Effector memory CD4-positive, alpha-beta T cell (primary cell): Measurements from ENCODE around the gene HOXC6.
"Not testable (repeated sequence)": the region's sequence is repeated elsewhere in the genome, so short reads cannot be mapped to it uniquely, and the experiment has no call there.

Experiments used
- DNase-seq, 3 donors: peaks; one replicate each; pipeline ENCODE4 v3.0.0-alpha.2; 2020
- H3K27ac ChIP-seq: 2 replicates; pipeline ENCODE4 v1.7.0; 2013; ENCODE audit warnings: mild to moderate bottlenecking, low read length, moderate library complexity; ENCODE audit not compliant: insufficient read depth, poor library complexity, severe bottlenecking
- H3K27me3 ChIP-seq: replicated peaks from 2 replicates; pipeline ENCODE4 v1.7.0; 2013; ENCODE audit warnings: mild to moderate bottlenecking, low read length; ENCODE audit not compliant: insufficient read depth, control insufficient read depth, poor library complexity, severe bottlenecking
- H3K36me3 ChIP-seq: 2 replicates; pipeline ENCODE4 v1.7.0; 2013; ENCODE audit warnings: mild to moderate bottlenecking, low read length, moderate library complexity; ENCODE audit not compliant: control insufficient read depth, insufficient read depth
- H3K4me1 ChIP-seq: 2 replicates; pipeline ENCODE4 v1.7.0; 2013; ENCODE audit warnings: low read length, mild to moderate bottlenecking; ENCODE audit not compliant: control insufficient read depth, insufficient read depth, poor library complexity, severe bottlenecking
- H3K4me3 ChIP-seq: 2 replicates; pipeline ENCODE4 v1.7.0; 2013; ENCODE audit warnings: low read length, low read depth, mild to moderate bottlenecking; ENCODE audit not compliant: insufficient read depth, poor library complexity, severe bottlenecking
- H3K9me3 ChIP-seq: 2 replicates; pipeline ENCODE4 v1.7.0; 2013; ENCODE audit warnings: mild to moderate bottlenecking, low read length, moderate library complexity; ENCODE audit not compliant: control insufficient read depth

Gene HOXC6

GRCh38 chr12:54060174-54060974 is 32.1 kb downstream of the HOXC6 start:
- H3K36me3 ChIP-seq: no peaks in the 10 kb centered on the region

GRCh38 chr12:54060975-54061778 is 32.9 kb downstream of the HOXC6 start:
- Histone ChIP-seq H3K36me3 (no peaks in the 10 kb centered on the region), H3K27ac (no peak overlapping the region), H3K9me3 (no peaks in the 10 kb centered on the region), H3K4me3 (no peak overlapping the region), H3K4me1 (no peaks in the 10 kb centered on the region), H3K27me3 (peaks cover 26% of the 10 kb centered on the region)
- no peak for DNase-seq

More at GRCh38 chr12:54060174-54060974, 32.1 kb downstream of the HOXC6 start:
- no peak for DNase-seq
- H3K9me3 ChIP-seq: no peaks in the 10 kb centered on the region
- H3K27me3 ChIP-seq: peaks cover 25% of the 10 kb centered on the region
- no peak overlapping the region for H3K4me3 ChIP-seq
- H3K27ac ChIP-seq: no peak overlapping the region
- H3K4me1 ChIP-seq: no peaks in the 10 kb centered on the region

GRCh38 chr12:54065677-54066076 is 37.4 kb downstream of the HOXC6 start:
- Histone ChIP-seq H3K9me3 (no peaks in the 10 kb centered on the region), H3K27me3 (peaks cover 12% of the 10 kb centered on the region), H3K4me1 (no peaks in the 10 kb centered on the region), H3K36me3 (no peaks in the 10 kb centered on the region), H3K4me3 (no peak overlapping the region), H3K27ac (no peak overlapping the region)
- DNase-seq: no peak

DNA sequence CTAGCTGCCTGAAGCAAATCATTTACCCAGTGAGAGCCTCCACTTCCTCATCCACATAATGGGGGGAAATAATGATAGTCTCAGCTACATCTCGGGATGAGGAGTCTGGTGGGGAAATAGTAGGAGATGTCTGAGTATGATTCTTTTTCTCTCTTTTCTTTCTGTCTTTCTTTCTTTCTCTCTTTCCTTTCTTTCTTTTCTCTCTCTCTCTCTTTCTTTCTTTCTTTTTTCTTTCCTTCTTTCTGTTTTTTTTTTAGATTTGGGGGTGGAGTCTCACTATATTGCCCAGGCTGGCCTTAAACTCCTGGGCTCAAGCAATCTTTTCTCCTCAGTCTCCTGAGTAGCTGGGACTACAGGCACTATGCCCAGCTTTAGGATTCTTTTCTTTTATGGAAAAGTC is 38.2 kb downstream of the HOXC6 start:
- Histone ChIP-seq H3K27ac (no peak overlapping the region), H3K4me3 (no peak overlapping the region), H3K36me3 (no peaks in the 10 kb centered on the region), H3K9me3 (no peaks in the 10 kb centered on the region), H3K4me1 (no peaks in the 10 kb centered on the region), H3K27me3 (peaks cover 12% of the 10 kb centered on the region)
- no peak for DNase-seq

DNA sequence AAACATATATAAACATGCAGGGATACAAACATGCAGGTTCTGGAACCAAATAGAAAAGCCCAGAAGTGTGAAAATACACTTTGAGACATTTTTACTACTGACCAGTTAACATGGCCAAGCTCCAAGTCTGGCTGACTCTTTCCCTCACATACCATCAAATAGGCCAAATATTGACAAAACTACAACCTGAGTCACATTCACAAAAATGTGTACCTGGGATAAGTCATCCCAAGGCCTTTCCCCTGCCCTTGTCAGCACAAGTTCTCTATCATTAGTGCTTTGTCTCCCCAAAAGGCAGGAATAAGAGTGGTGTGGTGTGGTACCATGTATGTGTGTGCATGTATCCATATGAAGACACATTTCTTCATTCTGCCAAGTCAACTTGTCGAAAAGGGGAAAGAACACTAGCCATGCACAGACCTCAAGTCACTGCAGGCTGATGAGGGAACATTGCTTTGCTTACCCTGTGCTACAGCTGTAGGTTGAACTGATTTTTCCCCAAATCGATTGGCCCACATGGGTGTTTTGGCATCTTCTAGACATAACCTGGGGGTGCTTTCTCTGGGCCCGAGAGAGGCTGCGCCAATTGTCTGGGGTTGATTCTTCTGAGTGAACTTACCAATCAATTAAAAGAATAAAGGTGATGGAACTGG is 40.3 kb downstream of the HOXC6 start:
- peaks cover 6% of the 10 kb centered on the region for H3K27me3 ChIP-seq
- no peaks in the 10 kb centered on the region for H3K9me3 ChIP-seq
- H3K4me1 ChIP-seq: no peaks in the 10 kb centered on the region
- no peak overlapping the region for H3K27ac ChIP-seq
- H3K4me3 ChIP-seq: no peak overlapping the region
- H3K36me3 ChIP-seq: no peaks in the 10 kb centered on the region
- no peak for DNase-seq

- H3K4me1 ChIP-seq: no peaks in the 10 kb centered on the region
- no peaks in the 10 kb centered on the region for H3K9me3 ChIP-seq
- H3K4me3 ChIP-seq: no peak overlapping the region
- H3K27me3 ChIP-seq: no peaks in the 10 kb centered on the region
- no peaks in the 10 kb centered on the region for H3K36me3 ChIP-seq
- H3K27ac ChIP-seq: no peak overlapping the region
- no peak for DNase-seq
Measured at GRCh38 chr12:54071942-54072341, 43.7 kb downstream of the HOXC6 start.

DNA sequence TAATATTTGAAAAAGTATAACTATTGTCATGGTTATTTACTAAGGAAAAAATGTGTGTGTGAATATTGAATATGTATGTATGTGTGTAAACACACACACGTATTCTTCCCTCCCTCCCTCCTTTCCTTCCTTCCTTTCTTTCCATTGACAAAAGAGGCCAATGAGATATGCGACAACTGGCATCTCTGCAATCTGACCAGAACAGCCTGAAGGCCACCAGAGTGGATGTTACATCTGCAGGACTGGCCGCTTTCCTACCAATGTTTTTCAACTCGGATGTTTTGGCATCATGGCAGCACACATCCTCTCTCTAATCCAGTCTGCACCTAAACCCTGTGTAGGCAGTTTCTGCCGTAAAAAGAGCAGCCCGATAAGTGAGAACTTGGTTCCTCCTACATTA is 46.1 kb downstream of the HOXC6 start:
- Histone ChIP-seq H3K27me3 (no peaks in the 10 kb centered on the region), H3K4me3 (no peak overlapping the region), H3K9me3 (no peaks in the 10 kb centered on the region), H3K36me3 (no peaks in the 10 kb centered on the region), H3K4me1 (no peaks in the 10 kb centered on the region), H3K27ac (no peak overlapping the region)
- DNase-seq: no peak

GRCh38 chr12:54075409-54075808 is 47.2 kb downstream of the HOXC6 start:
- no peaks in the 10 kb centered on the region for H3K27me3 ChIP-seq
- H3K27ac ChIP-seq: no peak overlapping the region
- H3K4me1 ChIP-seq: no peaks in the 10 kb centered on the region
- no peak for DNase-seq
- no peak overlapping the region for H3K4me3 ChIP-seq
- no peaks in the 10 kb centered on the region for H3K9me3 ChIP-seq
- H3K36me3 ChIP-seq: no peaks in the 10 kb centered on the region

GRCh38 chr12:54075974-54076373 is 47.7 kb downstream of the HOXC6 start:
- Histone ChIP-seq H3K36me3 (no peaks in the 10 kb centered on the region), H3K4me3 (no peak overlapping the region), H3K27ac (no peak overlapping the region), H3K4me1 (no peaks in the 10 kb centered on the region), H3K9me3 (no peaks in the 10 kb centered on the region), H3K27me3 (no peaks in the 10 kb centered on the region)
- no peak for DNase-seq

- H3K27me3 ChIP-seq, H3K27ac ChIP-seq, DNase-seq, H3K4me1 ChIP-seq, H3K36me3 ChIP-seq, H3K9me3 ChIP-seq, H3K4me3 ChIP-seq: not testable (repeated sequence)
Measured at GRCh38 chr12:54077843-54078242, 49.6 kb downstream of the HOXC6 start.
